GM23248 (cell line): ENCODE measurements around the gene CORO2A. TPM values are rescaled to one million over a fixed set of nuclear protein-coding genes. Genes with fewer than 3 reads are reported as not detected.

ENCODE experiments used
- DNase-seq: peaks from one replicate; pipeline ENCODE4 v3.0.0-alpha.2; 2015
- H2AFZ ChIP-seq: fragments of 200-600 bp; sonication (generic); 2 replicates; pipeline ENCODE4 v1.6.1; 2016; ENCODE audit warnings: antibody characterized with exemption
- H3F3A ChIP-seq: fragments of 200-600 bp; sonication (generic); 2 replicates; pipeline ENCODE4 v1.6.1; 2016; ENCODE audit warnings: mild to moderate bottlenecking, antibody characterized with exemption, mixed run types; ENCODE audit not compliant: insufficient read depth
- H3K27ac ChIP-seq: fragments of 200-600 bp; sonication (generic); 2 replicates; pipeline ENCODE4 v1.5.1; 2016; ENCODE audit warnings: mild to moderate bottlenecking
- H3K27me3 ChIP-seq: fragments of 200-600 bp; sonication (generic); replicated peaks from 2 replicates; pipeline ENCODE4 v1.6.1; 2016; ENCODE audit warnings: mild to moderate bottlenecking; ENCODE audit not compliant: insufficient read depth
- H3K36me3 ChIP-seq: fragments of 200-600 bp; sonication (generic); 2 replicates; pipeline ENCODE4 v1.6.1; 2016; ENCODE audit warnings: low read depth, mild to moderate bottlenecking
- H3K4me1 ChIP-seq: fragments of 200-600 bp; sonication (generic); 2 replicates; pipeline ENCODE4 v1.6.1; 2016; ENCODE audit warnings: mild to moderate bottlenecking; ENCODE audit not compliant: insufficient read depth
- H3K4me2 ChIP-seq: fragments of 200-600 bp; sonication (generic); one replicate; pipeline ENCODE4 v1.6.1; 2016; ENCODE audit warnings: mild to moderate bottlenecking; ENCODE audit not compliant: unreplicated experiment
- H3K4me3 ChIP-seq: fragments of 200-600 bp; sonication (generic); 2 replicates; pipeline ENCODE4 v1.5.1; 2016; ENCODE audit warnings: mild to moderate bottlenecking
- H3K79me2 ChIP-seq: fragments of 200-600 bp; sonication (generic); 2 replicates; pipeline ENCODE4 v1.6.1; 2016; ENCODE audit warnings: mild to moderate bottlenecking; ENCODE audit not compliant: insufficient read depth
- H3K9ac ChIP-seq: fragments of 200-600 bp; sonication (generic); 2 replicates; pipeline ENCODE4 v1.6.1; 2016; ENCODE audit warnings: mild to moderate bottlenecking
- H3K9me2 ChIP-seq: fragments of 200-600 bp; sonication (generic); 2 replicates; pipeline ENCODE4 v1.6.1; 2016; ENCODE audit warnings: mixed run types, mild to moderate bottlenecking, moderate library complexity; ENCODE audit not compliant: insufficient read depth
- H3K9me3 ChIP-seq: fragments of 200-600 bp; sonication (generic); one replicate; pipeline ENCODE4 v1.6.1; 2017; ENCODE audit warnings: low read depth
- H4K20me1 ChIP-seq: fragments of 200-600 bp; sonication (generic); 2 replicates; pipeline ENCODE4 v1.6.0; 2016; ENCODE audit not compliant: insufficient read depth
- EZH2 ChIP-seq: fragments of 200-600 bp; sonication (generic); IDR thresholded peaks from 2 replicates; pipeline ENCODE4 v1.6.1; 2018; ENCODE audit warnings: antibody characterized with exemption, mild to moderate bottlenecking; ENCODE audit not compliant: insufficient read depth, poor library complexity, severe bottlenecking
- EZH2phosphoT487 ChIP-seq: fragments of 200-600 bp; sonication (generic); IDR thresholded peaks from 2 replicates; pipeline ENCODE4 v1.6.1; 2018; ENCODE audit warnings: antibody characterized with exemption, moderate library complexity, mild to moderate bottlenecking, low read depth; ENCODE audit not compliant: insufficient read depth
- WGBS, 2 experiments: methylation state at CpG; one replicate each; pipeline ENCODE4 v1.1.6; 2015 to 2017; ENCODE audit warnings: low lambda C conversion rate in 2 of 2, low coverage in 1 of 2; ENCODE audit errors: missing lambda C conversion rate in 2 of 2; 5-methylcytosine and 5-hydroxymethylcytosine counted together
- in situ Hi-C: fragments of 300-500 bp; cut with MboI; formaldehyde crosslinking; loops from 2 replicates; pipeline ENCODE4 v1.15.0; 2020
- polyA plus RNA-seq: library from polyadenylated mRNA; unstranded; fragments of >200 nt; fragmentation: Nextera tagmentation; extraction: Ambion mirVana; gene quantifications from 2 replicates; pipeline ENCODE4 v1.2.1, GENCODE V29; 2016
- total RNA-seq: library from RNA; depleted of rRNA; stranded (reverse); fragments of >200 nt; shearing (Covaris generic); gene quantifications from 2 replicates; pipeline ENCODE4 v1.2.3, GENCODE V29; 2014

CORO2A gene
- total and polyA plus RNA-seq, 2 experiments from 2014 or later: 0.86 to 1.3 TPM

GRCh38 chr9:98215821-98216220 is 23.4 kb upstream of the CORO2A start:
- Histone ChIP-seq H3F3A (no peaks in the 10 kb centered on the region; the same call in 1 of the 2 replicates), H3K4me2 (no peak overlapping the region), H2AFZ (no peak overlapping the region), H3K9ac (peak overlapping the region; percentile 46; the same call in 1 of the 2 replicates), H3K27ac (0 out of 2 replicates have a peak overlapping the region, but pooled peaks have one; percentile 12), H4K20me1 (no peaks in the 10 kb centered on the region), H3K4me3 (no peak overlapping the region), H3K9me3 (no peaks in the 10 kb centered on the region), H3K27me3 (no peaks in the 10 kb centered on the region), H3K9me2 (no peaks in the 10 kb centered on the region), H3K4me1 (no peaks in the 10 kb centered on the region), H3K36me3 (peaks cover 51% of the 10 kb centered on the region), H3K79me2 (no peaks in the 10 kb centered on the region)
- in situ Hi-C loops: no loop called here
- TF ChIP-seq EZH2: no peak
- TF ChIP-seq EZH2phosphoT487: no peak
- 93 to 95% methylated on average over 9 of the region's 9 CpGs for WGBS, 2 experiments
- peak; percentile 34 for DNase-seq

GRCh38 chr9:98215271-98215670 is 22.8 kb upstream of the CORO2A start:
- Histone ChIP-seq H3K4me2 (no peak overlapping the region), H3K27ac (0 out of 2 replicates have a peak overlapping the region, but pooled peaks have one; percentile 12), H3K79me2 (no peaks in the 10 kb centered on the region), H3K4me1 (no peaks in the 10 kb centered on the region), H3K9me3 (no peaks in the 10 kb centered on the region), H3K4me3 (no peak overlapping the region), H3K27me3 (no peaks in the 10 kb centered on the region), H3K36me3 (peaks cover 53% of the 10 kb centered on the region), H3F3A (no peaks in the 10 kb centered on the region; the same call in 1 of the 2 replicates), H3K9me2 (no peaks in the 10 kb centered on the region), H4K20me1 (no peaks in the 10 kb centered on the region), H3K9ac (peak overlapping the region; percentile 46; the same call in 1 of the 2 replicates), H2AFZ (no peak overlapping the region)
- 90 to 98% methylated on average over 5 of the region's 5 CpGs for WGBS, 2 experiments
- peak; percentile 37 for DNase-seq
- in situ Hi-C loops: no loop called here
- TF ChIP-seq EZH2 (no peak), EZH2phosphoT487 (no peak)

GRCh38 chr9:98214811-98215210 is 22.4 kb upstream of the CORO2A start:
- Histone ChIP-seq H3K36me3 (peaks cover 52% of the 10 kb centered on the region), H3K27ac (no peak overlapping the region)

GRCh38 chr9:98211260-98211659 is 18.8 kb upstream of the CORO2A start:
- no peaks in the 10 kb centered on the region for H4K20me1 ChIP-seq
- peaks cover 7% of the 10 kb centered on the region; the same call in 1 of the 2 replicates for H3F3A ChIP-seq
- no peaks in the 10 kb centered on the region for H3K79me2 ChIP-seq
- H3K4me2 ChIP-seq: no peak overlapping the region
- H3K9me2 ChIP-seq: no peaks in the 10 kb centered on the region
- H3K27me3 ChIP-seq: no peaks in the 10 kb centered on the region
- no peak overlapping the region for H2AFZ ChIP-seq
- H3K9me3 ChIP-seq: no peaks in the 10 kb centered on the region
- WGBS, 2 experiments: 100% methylated on average over 3 of the region's 3 CpGs
- no peak overlapping the region for H3K27ac ChIP-seq
- H3K4me3 ChIP-seq: no peak overlapping the region
- DNase-seq: no peak
- H3K36me3 ChIP-seq: peaks cover 38% of the 10 kb centered on the region
- H3K4me1 ChIP-seq: no peaks in the 10 kb centered on the region
- in situ Hi-C loops: no loop called here
- TF ChIP-seq EZH2phosphoT487 (no peak), EZH2 (no peak)
- H3K9ac ChIP-seq: no peak overlapping the region

More at GRCh38 chr9:98214811-98215210, 22.4 kb upstream of the CORO2A start:
- no peak overlapping the region for H3K4me3 ChIP-seq
- no peaks in the 10 kb centered on the region for H3K9me2 ChIP-seq
- H3K27me3 ChIP-seq: no peaks in the 10 kb centered on the region
- H3K4me2 ChIP-seq: no peak overlapping the region
- no peaks in the 10 kb centered on the region for H4K20me1 ChIP-seq
- H3K9ac ChIP-seq: peak overlapping the region; percentile 46; the same call in 1 of the 2 replicates
- in situ Hi-C loops: no loop called here
- no peaks in the 10 kb centered on the region for H3K79me2 ChIP-seq
- no peaks in the 10 kb centered on the region for H3K4me1 ChIP-seq
- WGBS, 2 experiments: 80% methylated on average over 6 of the region's 6 CpGs
- TF ChIP-seq EZH2: no peak
- TF ChIP-seq EZH2phosphoT487: no peak
- no peak overlapping the region for H2AFZ ChIP-seq
- DNase-seq: no peak
- no peaks in the 10 kb centered on the region; the same call in 1 of the 2 replicates for H3F3A ChIP-seq
- no peaks in the 10 kb centered on the region for H3K9me3 ChIP-seq
